SK-N-SH (cell line): ENCODE measurements around the gene PHF12. TPM values are rescaled to one million over a fixed set of nuclear protein-coding genes. Genes with fewer than 3 reads are reported as not detected.

Experiments
- CTCF ChIA-PET: fragments of 300-600, 350-600 bp; formaldehyde crosslinking; extraction: SDS; loops from one replicate; lab custom pipeline; 2021; lab: Yijun Ruan, JAX
- POLR2A ChIA-PET: fragments of 350-600 bp; sonication (Branson Sonifier 250); formaldehyde crosslinking; extraction: SDS; loops from one replicate; lab custom pipeline; 2020; ENCODE audit warnings: antibody characterized with exemption, inconsistent platforms; lab: Yijun Ruan, JAX
- DNase-seq: peaks from one replicate; pipeline ENCODE4 v3.0.0; 2012
- H2AFZ ChIP-seq: fragments of 200-600 bp; sonication (generic); 2 replicates; pipeline ENCODE4 v1.8.1; 2016; ENCODE audit warnings: antibody characterized with exemption, mild to moderate bottlenecking, low read depth
- H3F3A ChIP-seq: fragments of 200-600 bp; sonication (generic); replicated peaks from 2 replicates; pipeline ENCODE3; 2016; ENCODE audit warnings: antibody characterized with exemption, mild to moderate bottlenecking; ENCODE audit not compliant: insufficient read depth
- H3K27ac ChIP-seq, 2 experiments: fragments of 200-500 bp in 1 of 2; fragments of 200-600 bp in 1 of 2; sonication (Bioruptor generic) in 1 of 2; sonication (generic), shearing (Covaris generic) in 1 of 2; 2 replicates each; pipeline versions ENCODE4 v1.5.1 to v1.6.1; 2014 to 2016; ENCODE audit warnings: low read depth in 2 of 2, inconsistent platforms in 1 of 2, low read length in 1 of 2, mild to moderate bottlenecking in 1 of 2, mixed read lengths in 1 of 2
- H3K27me3 ChIP-seq: fragments of 200-600 bp; sonication (generic), shearing (Covaris generic); 2 replicates; pipeline ENCODE4 v1.6.1; 2016; ENCODE audit warnings: mixed run types; ENCODE audit not compliant: insufficient read depth
- H3K36me3 ChIP-seq, 2 experiments: fragments of 200-500 bp in 1 of 2; fragments of 200-600 bp in 1 of 2; sonication (Bioruptor generic) in 1 of 2; sonication (generic) in 1 of 2; replicated peaks in 1 of 2; 2 replicates each; pipeline versions ENCODE3 to v1.5.1; 2014 to 2016; ENCODE audit warnings: low read length in 1 of 2, mild to moderate bottlenecking in 1 of 2; ENCODE audit not compliant: insufficient read depth in 2 of 2, control insufficient read depth in 1 of 2
- H3K4me1 ChIP-seq, 2 experiments: fragments of 200-500 bp in 1 of 2; fragments of 200-600 bp in 1 of 2; sonication (Bioruptor generic) in 1 of 2; sonication (generic), shearing (Covaris generic) in 1 of 2; 2 replicates each; pipeline versions ENCODE4 v1.5.1 to v1.6.1; 2014 to 2016; ENCODE audit warnings: low read depth in 1 of 2, low read length in 1 of 2, mixed run types in 1 of 2; ENCODE audit not compliant: insufficient read depth in 2 of 2, control insufficient read depth in 1 of 2
- H3K4me2 ChIP-seq: fragments of 200-600 bp; sonication (generic), shearing (Covaris generic); 2 replicates; pipeline ENCODE4 v1.6.1; 2017; ENCODE audit warnings: mixed run types
- H3K4me3 ChIP-seq, 2 experiments: fragments of 200-500 bp in 1 of 2; fragments of 200-600 bp in 1 of 2; sonication (Bioruptor generic) in 1 of 2; sonication (generic), shearing (Covaris generic) in 1 of 2; 2 replicates each; pipeline versions ENCODE4 v1.5.1 to v1.8.1; 2014 to 2016; ENCODE audit warnings: low read depth in 2 of 2, inconsistent platforms in 1 of 2, low read length in 1 of 2, mild to moderate bottlenecking in 1 of 2, mixed read lengths in 1 of 2, moderate library complexity in 1 of 2
- H3K79me2 ChIP-seq: fragments of 200-600 bp; sonication (generic); 2 replicates; pipeline ENCODE4 v1.8.1; 2017; ENCODE audit warnings: mild to moderate bottlenecking; ENCODE audit not compliant: insufficient read depth
- H3K9ac ChIP-seq: fragments of 200-600 bp; sonication (generic); 2 replicates; pipeline ENCODE4 v1.6.1; 2017; ENCODE audit warnings: mixed run types
- H3K9me2 ChIP-seq: fragments of 200-600 bp; sonication (generic); 2 replicates; pipeline ENCODE4 v1.6.1; 2017; ENCODE audit warnings: mixed run types
- H3K9me3 ChIP-seq: fragments of 200-600 bp; sonication (generic); 2 replicates; pipeline ENCODE4 v1.6.1; 2017; ENCODE audit warnings: mixed run types, mild to moderate bottlenecking, moderate library complexity
- H4K20me1 ChIP-seq: fragments of 200-600 bp; sonication (generic); 2 replicates; pipeline ENCODE4 v1.6.1; 2017; ENCODE audit warnings: mild to moderate bottlenecking, mixed run types; ENCODE audit not compliant: insufficient read depth
- CHD2 ChIP-seq: fragments of 150-350 bp; IDR thresholded peaks from 2 replicates; pipeline ENCODE4 v1.6.1; 2018; ENCODE audit warnings: low read length; ENCODE audit not compliant: partially characterized antibody
- CTCF ChIP-seq: fragments of 200-600 bp; sonication (generic); IDR thresholded peaks from 2 replicates; pipeline ENCODE4 v1.6.1; 2017; ENCODE audit warnings: antibody characterized with exemption, mild to moderate bottlenecking, moderate library complexity
- EZH2phosphoT487 ChIP-seq: fragments of 200-600 bp; sonication (generic); IDR thresholded peaks from 2 replicates; pipeline ENCODE4 v1.6.1; 2017; ENCODE audit warnings: low read depth, mixed run types, mild to moderate bottlenecking, antibody characterized with exemption, moderate library complexity, borderline replicate concordance
- GATA2 ChIP-seq: sonication (generic); formaldehyde crosslinking; IDR thresholded peaks from 2 replicates; pipeline ENCODE4 v1.5.0; 2020; ENCODE audit warnings: mild to moderate bottlenecking, missing genetic modification reagents
- MEF2A ChIP-seq: IDR thresholded peaks from 2 replicates; pipeline ENCODE4 v1.4.0; 2012; ENCODE audit warnings: low read depth, borderline replicate concordance
- NFIC ChIP-seq: IDR thresholded peaks from 2 replicates; pipeline ENCODE4 v1.4.0; 2012; ENCODE audit warnings: borderline replicate concordance
- PBX3 ChIP-seq: IDR thresholded peaks from 2 replicates; pipeline ENCODE4; 2012
- POLR2AphosphoS5 ChIP-seq: IDR thresholded peaks from 2 replicates; pipeline ENCODE4 v1.6.1; 2012; ENCODE audit warnings: low read depth, low read length
- RAD21 ChIP-seq: IDR thresholded peaks from 2 replicates; pipeline ENCODE4 v1.6.1; 2012; ENCODE audit warnings: mild to moderate bottlenecking, low read length
- RFX5 ChIP-seq: IDR thresholded peaks from 2 replicates; pipeline ENCODE4 v1.6.1; 2012; ENCODE audit warnings: mild to moderate bottlenecking, improper control_type of control experiment, low read length
- RXRA ChIP-seq: IDR thresholded peaks from 2 replicates; pipeline ENCODE4 v1.4.0; 2012; ENCODE audit warnings: low read depth, mild to moderate bottlenecking, borderline replicate concordance
- SIN3A ChIP-seq: IDR thresholded peaks from 2 replicates; pipeline ENCODE4 v1.6.1; 2012; ENCODE audit warnings: low read depth, mild to moderate bottlenecking, low read length, moderate library complexity, borderline replicate concordance
- TCF12 ChIP-seq: IDR thresholded peaks from 2 replicates; pipeline ENCODE4 v1.4.0; 2012
- YY1 ChIP-seq: IDR thresholded peaks from 2 replicates; pipeline ENCODE4 v1.4.0; 2012; ENCODE audit warnings: low read depth, mild to moderate bottlenecking
- WGBS: methylation state at CpG from one replicate; pipeline ENCODE4 v1.1.6; 2017; ENCODE audit warnings: low lambda C conversion rate; 5-methylcytosine and 5-hydroxymethylcytosine counted together
- polyA plus RNA-seq, 3 experiments: library from polyadenylated mRNA; depleted of rRNA; stranded (reverse); fragments of >200 nt; gene quantifications; 2 replicates each; pipeline ENCODE4 v1.2.3, GENCODE V29; 2012
- TF ChIP-seq, protein P1 (sequence below): IDR thresholded peaks from 2 replicates; pipeline ENCODE4 v1.4.0; 2012; ENCODE audit warnings: low read depth, borderline replicate concordance
- TF ChIP-seq, protein P2 (sequence below): fragments of 150-350 bp; IDR thresholded peaks from 2 replicates; pipeline ENCODE4 v1.6.1; 2016; ENCODE audit warnings: mild to moderate bottlenecking, low read depth, low read length
- TF ChIP-seq, protein P3 (sequence below): IDR thresholded peaks from 2 replicates; pipeline ENCODE4 v1.4.0; 2012; ENCODE audit warnings: low read depth

The PHF12 gene
- polyA plus RNA-seq, 1 of the 3 experiments (the other 2 are of a cell fraction): 24.0 TPM

DNA sequence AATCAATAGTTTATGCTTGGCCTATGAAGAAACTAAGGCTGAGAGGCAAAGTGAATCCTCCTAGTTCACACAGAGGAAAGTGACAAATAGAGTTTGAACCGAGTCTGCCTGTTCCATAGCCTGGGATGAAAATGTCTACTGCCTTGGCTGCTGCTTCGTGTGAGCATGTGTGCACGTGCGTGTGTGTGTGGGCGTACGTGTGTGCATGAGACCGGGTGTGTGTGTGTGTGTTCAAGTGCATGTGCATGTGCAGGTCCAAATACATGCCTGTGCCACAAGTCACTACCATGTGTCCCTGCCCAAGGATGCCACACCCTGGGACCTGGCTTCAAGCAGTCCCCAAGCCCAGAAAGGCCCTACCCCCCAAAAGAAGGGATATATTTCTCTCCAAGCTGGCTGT lies 40.9 kb upstream of the PHF12 start:
- POLR2A ChIA-PET: no interaction called here
- H3K9me2 ChIP-seq: no peaks in the 10 kb centered on the region
- no peak overlapping the region for H3K9ac ChIP-seq
- no peaks in the 10 kb centered on the region for H3K79me2 ChIP-seq
- no peaks in the 10 kb centered on the region for H3K27me3 ChIP-seq
- H3K4me1 ChIP-seq: peaks cover 0 to 21% of the 10 kb centered on the region in 2 experiments; a peak in 1 of 4 replicates
- TF ChIP-seq NFIC (no peak), RXRA (no peak), PBX3 (no peak), TCF12 (no peak), GATA2 (CRISPR knock-in tag) (no peak), CHD2 (no peak), EZH2phosphoT487 (no peak), SIN3A (no peak), RFX5 (no peak), POLR2AphosphoS5 (no peak), CTCF (no peak), RAD21 (no peak), YY1 (no peak), MEF2A (no peak)
- TF ChIP-seq, protein P1, sequence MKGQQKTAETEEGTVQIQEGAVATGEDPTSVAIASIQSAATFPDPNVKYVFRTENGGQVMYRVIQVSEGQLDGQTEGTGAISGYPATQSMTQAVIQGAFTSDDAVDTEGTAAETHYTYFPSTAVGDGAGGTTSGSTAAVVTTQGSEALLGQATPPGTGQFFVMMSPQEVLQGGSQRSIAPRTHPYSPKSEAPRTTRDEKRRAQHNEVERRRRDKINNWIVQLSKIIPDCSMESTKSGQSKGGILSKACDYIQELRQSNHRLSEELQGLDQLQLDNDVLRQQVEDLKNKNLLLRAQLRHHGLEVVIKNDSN: no peak
- TF ChIP-seq, protein P2, sequence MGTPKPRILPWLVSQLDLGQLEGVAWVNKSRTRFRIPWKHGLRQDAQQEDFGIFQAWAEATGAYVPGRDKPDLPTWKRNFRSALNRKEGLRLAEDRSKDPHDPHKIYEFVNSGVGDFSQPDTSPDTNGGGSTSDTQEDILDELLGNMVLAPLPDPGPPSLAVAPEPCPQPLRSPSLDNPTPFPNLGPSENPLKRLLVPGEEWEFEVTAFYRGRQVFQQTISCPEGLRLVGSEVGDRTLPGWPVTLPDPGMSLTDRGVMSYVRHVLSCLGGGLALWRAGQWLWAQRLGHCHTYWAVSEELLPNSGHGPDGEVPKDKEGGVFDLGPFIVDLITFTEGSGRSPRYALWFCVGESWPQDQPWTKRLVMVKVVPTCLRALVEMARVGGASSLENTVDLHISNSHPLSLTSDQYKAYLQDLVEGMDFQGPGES: no peak
- TF ChIP-seq, protein P3, sequence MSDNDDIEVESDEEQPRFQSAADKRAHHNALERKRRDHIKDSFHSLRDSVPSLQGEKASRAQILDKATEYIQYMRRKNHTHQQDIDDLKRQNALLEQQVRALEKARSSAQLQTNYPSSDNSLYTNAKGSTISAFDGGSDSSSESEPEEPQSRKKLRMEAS: no peak
- TF ChIP-seq, all 33 proteins: peak for 0
- CTCF ChIA-PET: interaction anchor here (0.8 to 3.8 kb wide), 9 partner anchors 27 to 378 kb away, joined by 3 to 25 read pairs (median 4); no protein-coding TSS in a partner anchor
- H2AFZ ChIP-seq: no peak overlapping the region
- H3K9me3 ChIP-seq: no peaks in the 10 kb centered on the region
- H3F3A ChIP-seq: no peaks in the 10 kb centered on the region
- H3K27ac ChIP-seq: no peak overlapping the region
- WGBS: 82% methylated on average over 5 of the region's 7 CpGs
- DNase-seq: no peak
- H4K20me1 ChIP-seq: no peaks in the 10 kb centered on the region
- H3K36me3 ChIP-seq: no peaks in the 10 kb centered on the region
- H3K4me3 ChIP-seq: no peak overlapping the region
- no peak overlapping the region for H3K4me2 ChIP-seq
